K562 (cell line): ENCODE data around the gene ZNF763. TPM values are rescaled to one million over a fixed set of nuclear protein-coding genes. Genes with fewer than 3 reads are reported as not detected.

Source experiments
- ATAC-seq: fragments of 200-7000 bp; cut with Tn5 transposase; 3 replicates; pipeline ENCODE4 v1.9.1; 2020; ENCODE audit warnings: moderate library complexity
- BruUV-seq: library from RNA; stranded (reverse); fragments of 400-500 nt; replicated peaks from 2 replicates; lab custom pipeline; 2021; lab: Mats Ljungman, UMichigan
- CTCF ChIA-PET: fragments of 300-600 bp; formaldehyde crosslinking; extraction: SDS; loops from one replicate; lab custom pipeline; 2021; ENCODE audit warnings: low intra/inter-chr PET ratio; lab: Yijun Ruan, JAX
- POLR2A ChIA-PET: fragments of 300-600, 350-650 bp; sonication (Branson Sonifier 250); formaldehyde crosslinking; extraction: SDS; loops from one replicate; lab custom pipeline; 2021; ENCODE audit warnings: antibody characterized with exemption, inconsistent platforms; lab: Yijun Ruan, JAX
- DNase-seq, 4 experiments: peaks; one replicate each; pipeline versions ENCODE4 v3.0.0 to v3.0.0-alpha.2; 2011 to 2018; ENCODE audit warnings: low spot score in 3 of 4, mixed read lengths in 3 of 4; ENCODE audit errors: extremely low read depth in 1 of 4
- FAIRE-seq: peaks from 2 replicates; lab custom pipeline; 2011; peaks lifted over from hg19 to GRCh38; lab: Jason Lieb, UNC
- H2AFZ ChIP-seq: 2 replicates; pipeline ENCODE4 v1.6.0; 2011; ENCODE audit warnings: low read depth, low read length, control low read depth, inconsistent platforms
- H3K27ac ChIP-seq: fragments of 200-600 bp; 3 replicates; pipeline ENCODE4 v1.8.0; 2011; ENCODE audit warnings: low read depth, mild to moderate bottlenecking, control low read depth, inconsistent platforms, low read length, moderate library complexity, mixed read lengths; ENCODE audit errors: extremely low read depth
- H3K27me3 ChIP-seq, 2 experiments: fragments of 300-600 bp in 1 of 2; 2 replicates in 1 of 2; 3 replicates in 1 of 2; pipeline versions ENCODE4 v1.6.0 to v1.8.0; 2011; ENCODE audit warnings: inconsistent platforms in 2 of 2, low read length in 2 of 2, mild to moderate bottlenecking in 1 of 2, mixed read lengths in 1 of 2, moderate library complexity in 1 of 2; ENCODE audit not compliant: control insufficient read depth in 2 of 2, insufficient read depth in 2 of 2
- H3K36me3 ChIP-seq: fragments of 300-600 bp; 3 replicates; pipeline ENCODE4 v1.8.0; 2011; ENCODE audit warnings: mild to moderate bottlenecking, low read length, inconsistent platforms; ENCODE audit not compliant: control insufficient read depth, insufficient read depth
- H3K4me1 ChIP-seq, 2 experiments: fragments of 200-600 bp in 1 of 2; replicated peaks in 1 of 2; 2 replicates in 1 of 2; 3 replicates in 1 of 2; pipeline versions ENCODE4 v1.5.1 to v1.8.0; 2011; ENCODE audit warnings: inconsistent platforms in 2 of 2, low read length in 2 of 2, mild to moderate bottlenecking in 1 of 2, mixed read lengths in 1 of 2, moderate library complexity in 1 of 2; ENCODE audit not compliant: control insufficient read depth in 2 of 2, insufficient read depth in 2 of 2
- H3K4me2 ChIP-seq: 2 replicates; pipeline ENCODE4 v1.6.1; 2011; ENCODE audit warnings: low read length, control low read depth, inconsistent platforms, mixed read lengths; ENCODE audit not compliant: insufficient read depth
- H3K4me3 ChIP-seq: fragments of 200-600 bp; sonication (generic), shearing (Covaris generic); 2 replicates; pipeline ENCODE4 v1.5.1; 2016; ENCODE audit warnings: control low read depth, inconsistent platforms
- H3K79me2 ChIP-seq: fragments of 200-600 bp; 3 replicates; pipeline ENCODE4 v1.8.0; 2011; ENCODE audit warnings: low read length, inconsistent platforms; ENCODE audit not compliant: control insufficient read depth, insufficient read depth
- H3K9ac ChIP-seq, 2 experiments: 2 replicates each; pipeline versions ENCODE4 v1.6.0 to v1.6.1; 2011; ENCODE audit warnings: low read depth in 2 of 2, low read length in 2 of 2, control low read depth in 1 of 2, inconsistent platforms in 1 of 2, mild to moderate bottlenecking in 1 of 2, mixed read lengths in 1 of 2; ENCODE audit not compliant: insufficient read depth in 1 of 2
- H3K9me1 ChIP-seq: one replicate; pipeline ENCODE4 v1.6.0; 2011; ENCODE audit warnings: inconsistent platforms, mild to moderate bottlenecking, low read length, moderate library complexity; ENCODE audit not compliant: control insufficient read depth, insufficient read depth
- H3K9me3 ChIP-seq: replicated peaks from 2 replicates; pipeline ENCODE4 v1.5.1; 2011; ENCODE audit warnings: low read depth, low read length, inconsistent platforms; ENCODE audit not compliant: control insufficient read depth, insufficient read depth
- H4K20me1 ChIP-seq: replicated peaks from 2 replicates; pipeline ENCODE4 v1.6.1; 2011; ENCODE audit warnings: low read length, inconsistent platforms, mixed read lengths; ENCODE audit not compliant: control insufficient read depth, insufficient read depth
- EWSR1 ChIP-seq: fragments of 450-650 bp; IDR thresholded peaks from 2 replicates; pipeline ENCODE4 v1.6.1; 2018; ENCODE audit warnings: borderline replicate concordance, mild to moderate bottlenecking, low read depth, moderate library complexity; ENCODE audit not compliant: partially characterized antibody
- SMARCC2 ChIP-seq: fragments of 450-650 bp; IDR thresholded peaks from 2 replicates; pipeline ENCODE4 v1.6.1; 2017; ENCODE audit warnings: antibody characterized with exemption, moderate library complexity, mild to moderate bottlenecking, low read depth
- SPI1 ChIP-seq: IDR thresholded peaks from 2 replicates; pipeline ENCODE4 v1.6.1; 2011; ENCODE audit warnings: low read depth, low read length, control low read depth, borderline replicate concordance
- ZNF354B ChIP-seq: fragments of 250-450 bp; sonication (Bioruptor Pico); IDR thresholded peaks from 2 replicates; pipeline ENCODE4 v1.4.0; 2020
- WGBS: fragments of 100-300 bp; shearing (Covaris generic); methylation state at CpG from one replicate; pipeline ENCODE4 v1.1.6; 2016; ENCODE audit warnings: low coverage, mixed read lengths; ENCODE audit not compliant: insufficient coverage; ENCODE audit errors: missing lambda C conversion rate; 5-methylcytosine and 5-hydroxymethylcytosine counted together
- in situ Hi-C: fragments of 300-500 bp; cut with MboI; formaldehyde crosslinking; loops from 4 replicates; pipeline ENCODE4 v1.15.0; 2018; ENCODE audit warnings: inconsistent platforms, mixed read lengths
- intact Hi-C: fragments of 100-400 bp; cut with micrococcal nuclease; formaldehyde crosslinking; loops from 2 replicates; pipeline ENCODE4 v1.14.2; 2022
- polyA plus RNA-seq, 8 experiments: library from polyadenylated mRNA; depleted of rRNA in 4 of 8; stranded (reverse) in 5 of 8; unstranded in 3 of 8; fragments of >200 nt; fragmentation: Nextera tagmentation in 2 of 8; fragmentation: Illumina TruSeq in 1 of 8; extraction: Ambion mirVana in 2 of 8; extraction: Trizol in 1 of 8; gene quantifications; 2 replicates each; pipeline versions ENCODE4 v1.2.1 to v1.2.3, GENCODE V29; 2011 to 2014; ENCODE audit warnings: inconsistent platforms in 1 of 8, missing spikeins in 1 of 8
- total RNA-seq, 7 experiments: library from RNA; depleted of rRNA in 6 of 7; stranded (reverse); fragments of >200 nt in 6 of 7; fragmentation: Illumina TruSeq in 2 of 7; extraction: Trizol in 2 of 7; gene quantifications; 2 replicates each; pipeline versions ENCODE4 v1.2.1 to v1.2.3, GENCODE V29; 2011 to 2021; ENCODE audit warnings: low replicate concordance in 1 of 7
- TF ChIP-seq, protein P1 (sequence below), 3 experiments: IDR thresholded peaks in 2 of 3; conservative IDR thresholded peaks in 1 of 3; 2 replicates each; pipeline ENCODE4 v1.5.1; 2011 to 2012; ENCODE audit warnings: low read length in 3 of 3, mild to moderate bottlenecking in 3 of 3, control low read depth in 2 of 3, improper control_type of control experiment in 1 of 3, inconsistent platforms in 1 of 3, low read depth in 1 of 3, mixed read lengths in 1 of 3, moderate library complexity in 1 of 3; ENCODE audit not compliant: insufficient read depth in 2 of 3

ZNF763 gene
- total and polyA plus RNA-seq, 9 of the 15 experiments (the other 6 are each of a cell fraction or from before 2014, with no cell fraction given), result 0.08 to 0.28 (median 0.16) TPM; not detected in 3

DNA sequence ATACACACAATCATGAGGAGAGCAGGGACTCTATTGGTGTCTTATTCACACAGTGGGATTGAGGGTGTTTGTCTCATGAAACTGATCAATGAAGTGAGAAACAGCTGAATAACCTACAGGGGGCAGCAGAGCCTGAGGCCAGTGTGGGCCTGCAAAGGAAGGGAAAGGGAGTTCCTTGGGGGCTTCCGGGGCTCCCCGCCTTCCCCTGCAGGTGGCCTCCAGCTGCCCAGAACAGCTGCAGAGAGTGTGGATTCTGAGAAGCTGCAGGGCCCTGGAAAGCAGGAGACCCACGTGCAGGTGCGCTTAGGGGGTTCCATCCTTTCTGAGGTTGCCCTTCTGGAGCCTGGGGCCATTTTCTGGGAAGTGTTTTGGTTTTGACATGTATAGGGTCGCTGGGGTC, 20.1 kb downstream of the ZNF763 start (continued):
- TF ChIP-seq, protein P1, sequence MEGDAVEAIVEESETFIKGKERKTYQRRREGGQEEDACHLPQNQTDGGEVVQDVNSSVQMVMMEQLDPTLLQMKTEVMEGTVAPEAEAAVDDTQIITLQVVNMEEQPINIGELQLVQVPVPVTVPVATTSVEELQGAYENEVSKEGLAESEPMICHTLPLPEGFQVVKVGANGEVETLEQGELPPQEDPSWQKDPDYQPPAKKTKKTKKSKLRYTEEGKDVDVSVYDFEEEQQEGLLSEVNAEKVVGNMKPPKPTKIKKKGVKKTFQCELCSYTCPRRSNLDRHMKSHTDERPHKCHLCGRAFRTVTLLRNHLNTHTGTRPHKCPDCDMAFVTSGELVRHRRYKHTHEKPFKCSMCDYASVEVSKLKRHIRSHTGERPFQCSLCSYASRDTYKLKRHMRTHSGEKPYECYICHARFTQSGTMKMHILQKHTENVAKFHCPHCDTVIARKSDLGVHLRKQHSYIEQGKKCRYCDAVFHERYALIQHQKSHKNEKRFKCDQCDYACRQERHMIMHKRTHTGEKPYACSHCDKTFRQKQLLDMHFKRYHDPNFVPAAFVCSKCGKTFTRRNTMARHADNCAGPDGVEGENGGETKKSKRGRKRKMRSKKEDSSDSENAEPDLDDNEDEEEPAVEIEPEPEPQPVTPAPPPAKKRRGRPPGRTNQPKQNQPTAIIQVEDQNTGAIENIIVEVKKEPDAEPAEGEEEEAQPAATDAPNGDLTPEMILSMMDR (IDR thresholded peaks at IDR 0.05 in 2 of 3, conservative IDR thresholded peaks at IDR 0.05 in 1 of 3; ENCODE audit: insufficient read depth in 2 of 3, low read depth in 1 of 3, low read length in 3 of 3), result peak; percentile 40 to 51 (median 41); a peak in 5 of 6 replicates
- TF ChIP-seq EWSR1 (no peak), SMARCC2 (no peak)
- TF ChIP-seq, all 486 proteins: peak for 2

DNA sequence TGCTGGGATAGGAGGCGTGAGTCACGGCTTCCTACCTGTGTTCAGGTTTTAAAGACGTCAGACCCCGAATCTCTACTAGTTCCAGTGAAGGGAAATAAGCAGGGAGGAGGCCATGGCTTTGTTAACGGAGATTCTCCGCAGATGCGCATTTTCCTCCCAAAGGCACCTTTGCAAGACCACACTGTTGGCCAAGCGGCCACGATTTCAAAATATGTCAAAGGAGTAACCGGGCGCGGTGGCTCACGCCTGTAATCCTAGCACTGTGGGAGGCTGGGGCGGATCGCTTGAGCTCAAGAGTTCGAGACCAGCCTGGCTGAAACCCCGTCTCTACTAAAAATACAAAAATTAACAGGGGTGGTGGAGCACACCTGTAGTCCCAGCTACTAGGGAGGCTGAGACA, 21.9 kb downstream of the ZNF763 start:
- no peaks in the 10 kb centered on the region for H4K20me1 ChIP-seq
- no TSS peak for BruUV-seq
- ATAC-seq, result no peak
- H3K9me1 ChIP-seq, result no peaks in the 10 kb centered on the region
- H3K4me1 ChIP-seq, result peaks cover 0 to 3% of the 10 kb centered on the region in 2 experiments; a peak in 2 of 5 replicates
- H2AFZ ChIP-seq, result no peak overlapping the region
- no peak for DNase-seq
- peaks cover 3% of the 10 kb centered on the region; the same call in 2 of the 3 replicates for H3K79me2 ChIP-seq
- intact Hi-C loops (loop anchor here (5.0 kb wide), 1 partner anchor 156 kb away; the partner anchor contains the start of gene ZNF20), in situ Hi-C loops (no loop called here)
- H3K4me3 ChIP-seq, result no peak overlapping the region
- CTCF ChIA-PET, result interaction anchor here (0.6 to 1.0 kb wide), 2 partner anchors 9 to 346 kb away, joined by 3 read pairs; no protein-coding TSS in a partner anchor
- H3K27ac ChIP-seq, result no peak overlapping the region
- H3K4me2 ChIP-seq, result no peak overlapping the region
- no peaks in the 10 kb centered on the region for H3K27me3 ChIP-seq
- TF ChIP-seq SPI1, result no peak
- TF ChIP-seq ZNF354B (CRISPR knock-in tag), result no peak
- H3K9me3 ChIP-seq, result no peaks in the 10 kb centered on the region
- no peak for FAIRE-seq
- 41% methylated on average over 17 of the region's 17 CpGs for WGBS
- POLR2A ChIA-PET, result interaction anchor here (0.6 kb wide), 1 partner anchor 265 kb away, joined by 3 read pairs; no protein-coding TSS in a partner anchor
- no peaks in the 10 kb centered on the region; the same call in 2 of the 3 replicates for H3K36me3 ChIP-seq
- H3K9ac ChIP-seq, result no peak overlapping the region
